Measurements from ENCODE around the gene ACSL5.
"Not testable (repeated sequence)": the region's sequence is repeated elsewhere in the genome, so short reads cannot be mapped to it uniquely, and the experiment has no call there.

Gene ACSL5

DNA sequence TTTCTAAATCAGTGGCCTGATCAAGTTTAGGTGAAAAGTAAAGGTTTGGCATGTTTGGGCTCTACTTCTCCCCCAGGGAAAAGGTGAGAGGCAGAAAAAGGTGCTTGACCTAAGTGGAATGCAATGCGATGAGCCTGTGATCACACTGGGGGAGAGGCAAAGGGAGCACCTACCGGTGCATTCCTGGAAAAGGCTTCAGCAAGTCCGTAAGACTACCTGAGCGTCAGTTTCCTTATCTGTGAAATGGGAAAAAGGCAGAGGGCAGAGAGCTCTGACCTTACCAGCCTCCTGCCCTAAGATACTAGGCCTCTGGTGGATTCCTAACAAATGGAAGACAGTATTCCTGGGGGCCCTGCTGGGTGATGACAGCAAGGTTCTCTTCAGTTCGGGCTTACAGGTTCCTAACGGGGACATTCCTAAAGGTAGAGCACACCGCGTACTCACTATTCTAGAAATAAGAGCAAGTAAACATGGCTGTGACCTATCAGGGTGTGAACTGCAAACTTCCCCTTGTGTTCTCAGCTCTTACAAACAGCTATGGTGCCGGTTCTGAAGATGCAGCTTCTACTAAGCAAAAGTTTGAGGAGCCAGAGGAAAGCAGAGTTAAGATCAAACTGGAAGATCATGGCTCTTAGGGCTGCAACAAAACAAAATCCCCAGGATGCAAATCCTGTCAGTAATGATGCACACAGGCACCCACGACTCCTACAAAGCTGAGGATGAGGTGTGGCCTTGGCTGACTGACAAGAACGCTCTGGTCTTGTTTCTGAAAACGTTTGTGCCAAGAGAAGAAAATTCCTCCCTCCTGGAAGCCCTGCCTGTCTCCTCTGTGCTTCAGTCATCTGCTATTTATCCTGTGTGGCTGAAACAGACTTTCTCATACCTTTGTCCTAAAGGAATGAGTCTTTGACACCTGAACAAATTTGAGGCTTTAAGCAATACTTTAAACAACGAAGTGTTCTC, 13.3 kb upstream of the ACSL5 start:
- H3K9me3 ChIP-seq (ENCODE audit: low read length) = no peaks in the 10 kb centered on the region
- H3K36me3 ChIP-seq (ENCODE audit: insufficient read depth, low read length) = no peaks in the 10 kb centered on the region
- no peak overlapping the region for H2AFZ ChIP-seq (ENCODE audit: low read depth, low read length)
- peaks cover 2% of the 10 kb centered on the region for H3K4me1 ChIP-seq (ENCODE audit: insufficient read depth, low read length)
- H3K4me3 ChIP-seq (ENCODE audit: low read length) = no peak overlapping the region
- no peaks in the 10 kb centered on the region for H3K27me3 ChIP-seq (ENCODE audit: insufficient read depth, low read length)

DNA sequence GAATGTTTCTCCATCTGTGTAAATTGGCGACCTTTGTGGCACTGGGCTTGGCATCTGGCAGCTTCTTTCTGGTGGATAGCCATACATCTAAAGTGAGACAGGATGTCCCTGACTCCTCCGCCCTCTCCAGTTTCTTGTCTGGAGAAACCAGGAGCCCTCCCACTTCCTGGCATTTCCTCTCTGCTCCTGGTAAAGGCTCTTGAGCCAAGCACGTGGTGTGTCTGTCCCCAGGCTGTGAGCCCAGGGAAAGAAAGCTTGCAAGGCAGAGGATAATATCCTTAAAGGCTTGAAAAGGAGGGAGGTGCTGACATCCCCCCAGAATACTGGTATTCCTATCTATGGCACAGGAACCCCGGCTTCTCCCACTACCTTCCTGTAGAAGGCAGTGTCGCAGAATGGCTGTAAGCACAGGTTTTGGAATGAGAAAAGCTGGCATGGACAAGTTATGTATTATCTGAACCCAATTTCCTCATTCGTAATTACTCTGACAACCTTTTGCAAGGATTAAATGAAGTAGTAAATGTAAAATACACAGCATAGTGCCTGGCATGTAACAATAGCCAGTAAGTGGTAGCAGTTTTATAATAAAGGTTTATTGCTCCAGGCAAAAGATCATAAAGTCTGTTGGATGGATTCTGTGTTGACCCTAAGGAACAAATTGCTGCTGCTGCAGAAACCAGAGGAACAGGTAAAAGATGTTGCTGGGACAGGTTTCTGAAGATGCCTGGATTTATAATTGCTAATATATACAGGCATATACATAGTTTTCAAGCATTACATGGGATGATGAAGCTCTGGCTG, 11.8 kb upstream of the ACSL5 start:
- Histone ChIP-seq H2AFZ (ENCODE audit: low read depth, low read length) (no peak overlapping the region), H3K4me3 (ENCODE audit: low read length) (no peak overlapping the region), H3K4me1 (ENCODE audit: insufficient read depth, low read length) (peaks cover 2% of the 10 kb centered on the region), H3K36me3 (ENCODE audit: insufficient read depth, low read length) (no peaks in the 10 kb centered on the region), H3K27me3 (ENCODE audit: insufficient read depth, low read length) (no peaks in the 10 kb centered on the region), H3K9me3 (ENCODE audit: low read length) (no peaks in the 10 kb centered on the region)

DNA sequence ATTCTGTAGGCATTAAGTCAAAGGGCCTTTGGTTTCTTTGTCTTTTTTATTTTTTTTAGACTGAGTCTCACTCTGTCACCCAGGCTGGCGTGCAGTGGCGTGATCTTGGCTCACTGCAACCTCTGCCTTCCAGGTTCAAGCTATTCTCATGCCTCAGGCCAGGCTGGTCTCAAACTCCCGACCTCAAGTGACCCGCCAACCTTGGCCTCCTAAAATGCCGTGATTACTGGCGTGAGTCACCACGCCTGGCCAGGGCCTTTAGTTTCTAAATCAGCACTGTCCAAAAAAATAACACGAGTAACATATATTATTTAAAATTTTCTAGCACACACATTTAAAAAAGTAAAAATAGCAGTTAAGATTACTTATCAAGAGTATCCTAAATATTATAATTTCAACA, 11.1 kb upstream of the ACSL5 start:
- Histone ChIP-seq H3K4me1 (ENCODE audit: insufficient read depth, low read length) (no peaks in the 10 kb centered on the region), H3K4me3 (ENCODE audit: low read length) (no peak overlapping the region), H3K9me3 (ENCODE audit: low read length) (no peaks in the 10 kb centered on the region), H2AFZ (ENCODE audit: low read depth, low read length) (no peak overlapping the region), H3K27me3 (ENCODE audit: insufficient read depth, low read length) (no peaks in the 10 kb centered on the region), H3K36me3 (ENCODE audit: insufficient read depth, low read length) (no peaks in the 10 kb centered on the region)

DNA sequence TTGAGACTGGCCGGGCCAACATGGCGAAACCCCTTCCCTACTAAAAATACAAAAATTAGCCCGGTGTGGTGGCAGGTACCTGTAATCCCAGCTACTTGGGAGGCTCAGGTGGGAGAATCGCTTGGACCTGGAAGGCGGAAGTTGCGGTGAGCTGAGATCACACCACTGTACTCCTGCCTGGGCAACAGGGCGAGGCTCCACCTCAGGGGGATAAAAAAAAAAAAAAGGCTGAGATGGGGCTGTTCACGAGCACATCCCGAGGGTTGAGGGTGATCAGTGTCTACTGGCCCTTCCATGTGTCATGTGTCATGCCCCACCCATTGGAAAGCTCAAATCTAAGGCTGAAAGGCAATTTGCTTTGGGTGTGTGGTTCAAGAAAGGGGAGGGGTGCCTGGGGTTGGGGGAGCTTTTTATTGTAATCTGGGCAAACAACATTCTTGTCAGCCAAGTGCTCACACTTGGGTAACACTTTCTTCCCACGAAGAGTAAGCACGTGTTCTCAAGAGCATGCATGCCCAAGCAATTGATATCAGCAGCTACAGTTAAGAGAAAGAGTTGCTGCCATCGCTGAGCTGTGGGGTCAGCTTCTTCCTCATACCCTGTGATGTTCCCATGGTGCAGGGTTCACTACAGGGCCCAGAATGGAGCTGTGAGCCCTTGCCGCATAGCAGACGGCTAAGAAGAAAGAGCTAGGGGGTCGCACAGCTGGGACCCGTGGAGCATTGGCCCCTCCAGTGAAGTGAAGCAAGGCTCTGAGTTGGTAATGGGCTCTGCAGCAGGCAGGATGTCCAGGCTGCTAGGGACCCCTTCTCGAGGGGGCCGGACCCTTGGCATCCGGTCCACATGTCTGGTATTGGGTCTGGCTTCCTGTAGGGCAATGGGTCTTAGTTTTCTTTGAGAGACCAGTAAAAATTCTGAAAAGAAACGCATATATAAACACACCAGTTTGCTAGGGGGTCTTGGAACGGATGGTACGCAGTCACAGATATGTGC, 9.9 kb upstream of the ACSL5 start:
- Histone ChIP-seq H3K4me1 (ENCODE audit: insufficient read depth, low read length) (no peaks in the 10 kb centered on the region), H3K27me3 (ENCODE audit: insufficient read depth, low read length) (no peaks in the 10 kb centered on the region), H3K9me3 (ENCODE audit: low read length) (no peaks in the 10 kb centered on the region), H3K36me3 (ENCODE audit: insufficient read depth, low read length) (no peaks in the 10 kb centered on the region), H2AFZ (ENCODE audit: low read depth, low read length) (no peak overlapping the region), H3K4me3 (ENCODE audit: low read length) (no peak overlapping the region)

DNA sequence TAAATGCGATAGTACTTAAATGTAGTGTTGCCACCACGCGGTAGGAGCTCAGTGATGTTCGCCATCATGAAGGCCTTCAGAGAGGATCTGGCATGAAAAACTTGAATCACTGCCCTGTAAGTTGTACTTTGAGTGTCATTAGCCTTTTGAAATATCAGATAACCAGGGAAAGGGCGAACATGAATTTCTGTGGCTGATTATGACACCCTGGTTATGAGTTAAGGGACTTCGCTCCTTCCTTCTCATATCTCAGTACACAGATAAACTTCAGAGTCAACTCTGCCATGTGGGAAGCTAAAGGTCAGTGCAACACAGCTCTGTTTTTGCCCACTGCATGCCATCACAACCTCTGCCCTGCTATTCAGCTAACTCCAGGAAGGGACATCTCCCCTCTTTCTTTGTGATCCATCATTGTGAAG, 8.9 kb upstream of the ACSL5 start:
- Histone ChIP-seq H2AFZ (ENCODE audit: low read depth, low read length) (no peak overlapping the region), H3K36me3 (ENCODE audit: insufficient read depth, low read length) (no peaks in the 10 kb centered on the region), H3K4me1 (ENCODE audit: insufficient read depth, low read length) (no peaks in the 10 kb centered on the region), H3K9me3 (ENCODE audit: low read length) (no peaks in the 10 kb centered on the region), H3K4me3 (ENCODE audit: low read length) (no peak overlapping the region), H3K27me3 (ENCODE audit: insufficient read depth, low read length) (no peaks in the 10 kb centered on the region)

DNA sequence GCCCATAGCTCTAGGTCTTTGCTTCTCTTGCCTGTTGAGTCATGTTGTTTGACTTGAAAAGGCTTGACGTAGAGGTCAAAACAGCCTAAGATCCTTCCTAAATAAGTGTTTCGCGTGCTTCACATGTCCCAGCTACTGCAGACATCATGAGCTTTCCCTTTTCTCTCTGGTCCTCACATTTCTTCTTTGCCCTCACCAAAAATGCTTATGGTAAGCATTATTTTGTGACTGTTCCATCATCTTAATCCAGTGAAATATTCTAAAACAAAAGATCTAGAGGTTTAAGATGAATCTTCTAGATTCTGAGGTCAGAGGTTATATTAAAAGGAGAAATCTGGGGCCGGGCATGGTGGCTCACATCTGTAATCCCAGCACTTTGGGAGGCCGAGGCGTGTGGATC, 8.5 kb upstream of the ACSL5 start:
- H3K4me3 ChIP-seq (ENCODE audit: low read length) = no peak overlapping the region
- no peaks in the 10 kb centered on the region for H3K4me1 ChIP-seq (ENCODE audit: insufficient read depth, low read length)
- no peak overlapping the region for H2AFZ ChIP-seq (ENCODE audit: low read depth, low read length)
- H3K9me3 ChIP-seq (ENCODE audit: low read length) = no peaks in the 10 kb centered on the region
- no peaks in the 10 kb centered on the region for H3K36me3 ChIP-seq (ENCODE audit: insufficient read depth, low read length)
- H3K27me3 ChIP-seq (ENCODE audit: insufficient read depth, low read length) = no peaks in the 10 kb centered on the region

DNA sequence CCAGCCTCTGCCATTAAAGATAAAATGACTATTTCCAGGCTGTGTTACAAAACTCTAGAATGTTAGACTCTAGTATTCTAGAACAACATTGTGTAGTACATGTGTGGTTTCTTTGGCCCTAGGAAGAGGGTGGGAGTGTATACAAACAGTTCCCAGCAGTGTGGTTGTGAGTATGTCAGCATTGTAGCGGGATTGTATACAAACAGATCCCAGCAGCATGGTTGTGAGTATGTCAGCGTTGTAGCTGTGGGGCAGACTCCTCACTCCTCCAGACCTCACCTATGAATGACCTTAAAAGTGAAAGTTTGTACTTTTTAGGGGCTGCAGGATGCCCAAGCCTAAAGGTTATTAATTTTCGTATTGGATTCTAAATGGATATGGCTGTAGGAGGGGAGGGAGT, 6.9 kb upstream of the ACSL5 start:
- H3K9me3 ChIP-seq (ENCODE audit: low read length) = no peaks in the 10 kb centered on the region
- H3K4me3 ChIP-seq (ENCODE audit: low read length) = no peak overlapping the region
- no peaks in the 10 kb centered on the region for H3K4me1 ChIP-seq (ENCODE audit: insufficient read depth, low read length)
- H2AFZ ChIP-seq (ENCODE audit: low read depth, low read length) = no peak overlapping the region
- H3K36me3 ChIP-seq (ENCODE audit: insufficient read depth, low read length) = no peaks in the 10 kb centered on the region
- no peaks in the 10 kb centered on the region for H3K27me3 ChIP-seq (ENCODE audit: insufficient read depth, low read length)

DNA sequence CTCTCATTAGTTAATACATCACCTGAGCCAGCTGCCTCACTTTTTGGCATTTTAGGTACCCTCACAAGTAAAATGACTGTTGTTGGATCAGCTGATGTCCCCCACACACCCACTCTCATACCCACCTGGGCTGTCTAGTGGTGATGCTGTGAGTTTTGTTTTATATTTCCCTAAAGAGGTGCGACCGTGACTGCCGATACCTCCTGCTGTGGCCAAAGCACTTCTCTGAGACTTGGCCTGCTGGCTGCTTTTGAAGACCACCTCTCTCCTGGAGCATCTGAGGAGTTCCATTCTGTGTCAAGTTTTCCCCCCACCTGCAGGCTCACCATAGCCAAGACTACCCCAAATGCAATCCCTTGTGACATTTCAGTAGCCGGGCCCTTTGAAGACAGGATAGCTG, 6.4 kb upstream of the ACSL5 start:
- Histone ChIP-seq H2AFZ (ENCODE audit: low read depth, low read length) (no peak overlapping the region), H3K36me3 (ENCODE audit: insufficient read depth, low read length) (no peaks in the 10 kb centered on the region), H3K9me3 (ENCODE audit: low read length) (no peaks in the 10 kb centered on the region), H3K4me3 (ENCODE audit: low read length) (no peak overlapping the region), H3K4me1 (ENCODE audit: insufficient read depth, low read length) (no peaks in the 10 kb centered on the region), H3K27me3 (ENCODE audit: insufficient read depth, low read length) (no peaks in the 10 kb centered on the region)

DNA sequence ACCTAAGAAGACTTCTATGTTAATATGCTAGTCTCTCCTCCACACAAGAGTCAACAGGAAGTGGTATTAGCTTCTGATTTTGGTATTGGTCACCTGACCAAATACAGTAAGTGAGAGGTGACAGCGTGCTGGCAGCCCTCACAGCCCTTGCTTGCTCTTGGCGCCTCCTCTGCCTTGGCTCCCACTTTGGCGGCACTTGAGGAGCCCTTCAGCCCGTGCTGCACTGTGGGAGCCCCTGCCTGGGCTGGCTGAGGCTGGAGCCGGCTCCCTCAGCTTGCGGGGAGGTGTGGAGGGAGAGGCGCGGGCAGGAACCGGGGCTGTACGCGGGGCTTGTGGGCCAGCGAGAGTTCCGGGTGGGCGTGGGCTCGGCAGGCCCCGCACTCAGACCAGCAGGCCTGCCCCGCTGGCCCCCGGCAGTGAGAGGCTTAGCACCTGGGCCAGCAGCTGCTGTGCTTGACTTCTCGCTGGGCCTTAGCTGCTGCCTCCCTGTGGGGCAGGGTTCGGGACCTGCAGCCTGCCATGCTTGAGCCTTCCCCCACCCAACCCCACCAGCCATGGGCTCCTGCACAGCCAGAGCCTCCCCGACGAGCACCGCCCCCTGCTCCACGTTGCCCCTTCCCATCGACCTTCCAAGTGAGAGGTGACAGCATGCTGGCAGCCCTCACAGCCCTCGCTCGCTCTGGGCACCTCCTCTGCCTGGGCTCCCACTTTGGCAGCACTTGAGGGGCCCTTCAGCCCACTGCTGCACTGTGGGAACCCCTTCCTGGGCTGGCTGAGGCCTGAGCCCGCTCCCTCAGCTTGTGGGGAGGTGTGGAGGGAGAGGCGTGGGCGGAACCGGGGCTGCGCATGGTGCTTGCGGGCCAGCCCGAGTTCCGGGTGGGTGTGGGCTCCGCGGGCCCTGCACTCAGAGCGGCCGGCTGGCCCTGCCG, 4.2 kb upstream of the ACSL5 start:
- Histone ChIP-seq H3K36me3 (ENCODE audit: insufficient read depth, low read length) (no peaks in the 10 kb centered on the region), H3K9me3 (ENCODE audit: low read length) (no peaks in the 10 kb centered on the region), H3K27me3 (ENCODE audit: insufficient read depth, low read length) (no peaks in the 10 kb centered on the region), H2AFZ (ENCODE audit: low read depth, low read length) (no peak overlapping the region), H3K4me1 (ENCODE audit: insufficient read depth, low read length) (no peaks in the 10 kb centered on the region), H3K4me3 (ENCODE audit: low read length) (no peak overlapping the region)

DNA sequence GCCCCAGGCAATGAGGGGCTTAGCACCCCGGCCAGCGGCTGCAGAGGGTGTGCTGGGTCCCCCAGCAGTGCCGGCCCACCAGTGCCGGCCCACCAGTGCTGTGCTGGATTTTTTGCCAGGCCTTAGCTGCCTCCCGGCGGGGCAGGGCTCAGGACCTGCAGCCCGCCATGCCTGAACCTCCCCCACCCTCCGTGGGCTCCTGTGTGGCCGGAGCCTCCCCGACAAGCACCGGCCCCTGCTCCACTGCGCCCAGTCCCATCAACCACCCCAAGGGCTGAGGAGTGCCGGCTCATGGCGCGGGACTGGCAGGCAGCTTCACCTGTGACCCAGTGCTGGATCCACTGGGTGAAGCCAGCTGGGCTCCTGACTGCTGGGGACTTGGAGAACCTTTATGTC, 3.5 kb upstream of the ACSL5 start:
- Histone ChIP-seq H3K4me1 (ENCODE audit: insufficient read depth, low read length) (no peaks in the 10 kb centered on the region), H3K9me3 (ENCODE audit: low read length) (no peaks in the 10 kb centered on the region), H3K27me3 (ENCODE audit: insufficient read depth, low read length) (no peaks in the 10 kb centered on the region), H3K4me3 (ENCODE audit: low read length) (no peak overlapping the region), H3K36me3 (ENCODE audit: insufficient read depth, low read length) (no peaks in the 10 kb centered on the region), H2AFZ (ENCODE audit: low read depth, low read length) (no peak overlapping the region)

DNA sequence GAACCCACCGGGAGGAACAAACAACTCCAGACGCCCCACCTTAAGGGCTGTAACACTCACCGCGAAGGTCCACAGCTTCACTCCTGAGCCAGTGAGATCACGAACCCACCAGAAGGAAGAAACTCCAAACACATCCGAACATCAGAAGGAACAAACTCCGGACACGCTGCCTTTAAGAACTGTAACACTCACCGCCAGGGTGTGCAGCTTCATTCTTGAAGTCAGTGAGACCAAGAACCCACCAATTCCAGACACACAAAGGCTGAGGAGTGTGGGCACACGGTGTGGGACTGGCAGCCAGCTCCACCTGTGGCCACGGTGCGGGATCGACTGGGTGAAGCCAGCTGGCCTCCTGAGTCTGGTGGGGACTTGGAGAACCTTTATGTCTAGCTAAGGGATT, 2.6 kb upstream of the ACSL5 start:
- not testable (repeated sequence) for H3K36me3 ChIP-seq (ENCODE audit: insufficient read depth, low read length); H3K27me3 ChIP-seq (ENCODE audit: insufficient read depth, low read length); H3K4me3 ChIP-seq (ENCODE audit: low read length); H3K9me3 ChIP-seq (ENCODE audit: low read length); H3K4me1 ChIP-seq (ENCODE audit: insufficient read depth, low read length); H2AFZ ChIP-seq (ENCODE audit: low read depth, low read length)

Measured in neuron (in vitro differentiated cells).